Ramos (cell line): ENCODE measurements around the gene ANKRD12.

Experiments used
- in situ Hi-C: fragments of 300-500 bp; cut with MboI; formaldehyde crosslinking; loops from one replicate; pipeline ENCODE4 v1.14.3; 2022; ENCODE audit warnings: low sequenced_read_pairs; ENCODE audit not compliant: unreplicated experiment

The ANKRD12 gene

GRCh38 chr18:9330419-9330818, 193.8 kb downstream of the ANKRD12 start:
- in situ Hi-C loops: loop anchor here (10.0 kb wide), 1 partner anchor 256 kb away; no protein-coding TSS in a partner anchor

- in situ Hi-C loops: loop anchor here (10.0 kb wide), 1 partner anchor 259 kb away; no protein-coding TSS in a partner anchor
Measured at GRCh38 chr18:9333441-9334328, 197.1 kb downstream of the ANKRD12 start.

GRCh38 chr18:9334329-9334972, 197.9 kb downstream of the ANKRD12 start, which contains the start of gene TWSG1:
Gene TWSG1 (plus strand): TSS chr18:9334773. CDS start chr18:9337230, 2,457 bp downstream.
- in situ Hi-C loops: loop anchor here (10.0 kb wide), 1 partner anchor 260 kb away; no protein-coding TSS in a partner anchor

- in situ Hi-C loops: loop anchor here (10.0 kb wide), 1 partner anchor 260 kb away; no protein-coding TSS in a partner anchor
Measured at GRCh38 chr18:9334973-9335696, 198.6 kb downstream of the ANKRD12 start.
